Karpas-422 (cell line): Measurements from ENCODE around the gene RAP1GAP2. TPM values are rescaled to one million over a fixed set of nuclear protein-coding genes. Genes with fewer than 3 reads are reported as not detected.
"Not testable (repeated sequence)": the region's sequence is repeated elsewhere in the genome, so short reads cannot be mapped to it uniquely, and the experiment has no call there.

Experiments
- DNase-seq: peaks from one replicate; pipeline ENCODE4 v3.0.0-alpha.2; 2015
- H2AFZ ChIP-seq: fragments of 200-600 bp; sonication (generic); 2 replicates; pipeline ENCODE4 v1.6.1; 2014; ENCODE audit warnings: antibody characterized with exemption, low read length, mixed read lengths
- H3K27ac ChIP-seq: fragments of 200-600 bp; sonication (generic); 2 replicates; pipeline ENCODE4 v1.5.1; 2014; ENCODE audit warnings: mild to moderate bottlenecking, low read length, moderate library complexity
- H3K27me3 ChIP-seq: fragments of 200-600 bp; sonication (generic); 2 replicates; pipeline ENCODE4 v1.6.1; 2014; ENCODE audit warnings: low read length, mixed read lengths
- H3K36me3 ChIP-seq: fragments of 200-600 bp; sonication (generic); 2 replicates; pipeline ENCODE4 v1.6.1; 2014; ENCODE audit warnings: low read length, mixed read lengths; ENCODE audit not compliant: insufficient read depth
- H3K4me1 ChIP-seq: fragments of 200-600 bp; sonication (generic); 2 replicates; pipeline ENCODE4 v1.6.1; 2014; ENCODE audit warnings: mild to moderate bottlenecking, low read length, mixed read lengths
- H3K4me2 ChIP-seq: fragments of 200-600 bp; sonication (generic); 2 replicates; pipeline ENCODE4 v1.6.1; 2014; ENCODE audit warnings: low read length, low read depth, mild to moderate bottlenecking; ENCODE audit not compliant: poor library complexity, severe bottlenecking
- H3K4me3 ChIP-seq: fragments of 200-600 bp; sonication (generic); 2 replicates; pipeline ENCODE4 v1.5.1; 2014; ENCODE audit warnings: mild to moderate bottlenecking, antibody characterized with exemption, low read length, mixed read lengths
- H3K79me2 ChIP-seq: fragments of 200-600 bp; sonication (generic); 2 replicates; pipeline ENCODE4 v1.6.1; 2014; ENCODE audit warnings: mild to moderate bottlenecking, low read length, mixed read lengths
- H3K9ac ChIP-seq: fragments of 200-600 bp; sonication (generic); 2 replicates; pipeline ENCODE4 v1.6.0; 2014; ENCODE audit warnings: low read length
- H3K9me2 ChIP-seq: fragments of 200-600 bp; sonication (generic), shearing (Covaris generic); replicated peaks from 2 replicates; pipeline ENCODE4 v1.6.0; 2014; ENCODE audit warnings: mild to moderate bottlenecking, low read length, moderate library complexity; ENCODE audit not compliant: insufficient read depth
- H3K9me3 ChIP-seq: fragments of 300-700, 200-600 bp; sonication (generic); 2 replicates; pipeline ENCODE4 v1.6.1; 2014; ENCODE audit warnings: low read length, mixed read lengths
- H4K20me1 ChIP-seq: fragments of 200-600 bp; sonication (generic); 2 replicates; pipeline ENCODE4 v1.6.1; 2014; ENCODE audit warnings: mild to moderate bottlenecking, antibody characterized with exemption, low read length, low read depth; ENCODE audit not compliant: insufficient read depth
- small RNA-seq: library from RNA; depleted of rRNA; stranded (forward); fragments of <200 nt; gene quantifications from one replicate; pipeline ENCODE3, GENCODE V24; 2014
- total RNA-seq: library from RNA; depleted of rRNA; stranded (reverse); fragments of >200 nt; shearing (Covaris generic); gene quantifications from 2 replicates; pipeline ENCODE4 v1.2.3, GENCODE V29; 2014; ENCODE audit warnings: low replicate concordance; rRNA removed

The RAP1GAP2 gene
- total RNA-seq, 1 experiment from 2014 or later: 6.0 TPM

DNA sequence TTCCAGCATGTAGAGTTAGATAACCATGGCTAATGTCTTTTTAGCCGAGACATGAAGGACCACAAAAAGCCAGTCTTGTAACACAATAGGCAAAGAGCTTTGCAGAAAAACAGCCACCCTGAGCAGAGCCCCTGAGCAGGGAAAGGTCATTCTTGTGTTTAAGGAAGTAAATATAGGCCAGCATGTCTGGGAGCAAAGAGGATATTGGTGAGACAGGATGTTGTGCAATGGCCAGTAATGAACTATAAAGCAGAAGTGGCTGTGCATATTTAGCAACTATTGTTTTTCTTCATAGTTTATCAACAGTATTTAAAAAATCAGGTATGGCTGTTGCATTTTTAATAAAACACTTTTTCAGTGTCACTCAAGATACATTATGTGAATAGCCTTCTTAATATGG, 269.0 kb downstream of the RAP1GAP2 start:
- not testable (repeated sequence) for H3K4me2 ChIP-seq

DNA sequence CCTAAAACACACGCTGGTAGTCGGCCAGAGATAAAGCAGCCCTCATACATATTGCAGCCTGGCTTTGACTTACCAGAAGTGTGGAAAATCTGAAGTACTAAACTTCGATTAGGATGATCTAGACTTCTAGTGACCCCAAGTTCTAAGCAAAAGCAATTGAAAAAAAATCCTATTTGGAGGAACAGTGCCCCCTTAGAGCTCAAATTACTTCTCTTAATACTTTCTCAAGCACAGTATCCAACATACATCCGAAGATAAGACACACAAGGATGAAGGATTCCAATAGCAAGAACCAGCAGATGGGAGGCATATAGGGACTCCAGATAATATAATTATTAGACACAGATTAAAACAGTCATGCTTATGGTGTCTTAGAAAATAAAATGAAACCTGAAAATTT, 277.6 kb downstream of the RAP1GAP2 start:
- not testable (repeated sequence) for H2AFZ ChIP-seq, DNase-seq, H3K27me3 ChIP-seq, H4K20me1 ChIP-seq, H3K9me3 ChIP-seq, H3K36me3 ChIP-seq, H3K9me2 ChIP-seq, H3K4me3 ChIP-seq, H3K9ac ChIP-seq, H3K79me2 ChIP-seq, H3K4me2 ChIP-seq, H3K4me1 ChIP-seq, H3K27ac ChIP-seq

More for the DNA sequence above, 269.0 kb downstream of the RAP1GAP2 start:
- not testable (repeated sequence) for H3K9ac ChIP-seq, H3K79me2 ChIP-seq, H3K4me3 ChIP-seq, H3K27ac ChIP-seq, H3K9me3 ChIP-seq, H3K27me3 ChIP-seq, DNase-seq, H2AFZ ChIP-seq, H3K9me2 ChIP-seq, H3K4me1 ChIP-seq, H3K36me3 ChIP-seq, H4K20me1 ChIP-seq

Small RNAs within 50 kb of the gene (small RNA-seq; reads per million reads assigned to genes)
- gene MIR1253: not detected
- not detected for gene hsa-mir-1253

Other genes with a start within 250 kb of the RAP1GAP2 start
- gene PAFAH1B1, start 202.8 kb upstream of the RAP1GAP2 start, total RNA-seq: 70.1 and 89.2 TPM in 2 replicates
- gene CLUH, start 84.7 kb upstream of the RAP1GAP2 start, total RNA-seq: 39.1 and 67.3 TPM in 2 replicates
- not detected in 2 replicates for gene CCDC92B, start 46.8 kb upstream of the RAP1GAP2 start, total RNA-seq